Measurements from ENCODE around the gene CRMP1.

DNA sequence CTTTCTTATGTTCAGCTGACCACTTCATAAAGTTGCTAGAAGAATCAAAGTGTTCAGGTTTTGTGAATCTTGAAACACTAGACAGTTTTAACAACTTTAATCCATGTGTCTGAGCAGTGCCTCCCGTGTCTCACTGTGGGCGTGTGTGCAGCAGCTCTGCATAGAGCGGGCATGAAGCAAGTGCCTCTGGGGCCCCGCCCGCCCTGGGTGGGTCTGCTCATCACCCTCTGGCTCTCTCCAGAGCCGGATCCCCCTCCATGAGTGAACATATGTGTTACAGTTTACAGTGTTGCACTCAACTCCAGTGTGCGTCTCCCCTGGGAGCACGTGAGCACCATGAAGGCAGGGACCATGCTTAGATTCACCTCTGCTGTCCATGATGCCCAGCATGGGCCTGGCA is 37.6 kb upstream of the CRMP1 start:
- no peak for TF ChIP-seq EZH2 (IDR thresholded peaks at IDR 0.05; ENCODE audit: insufficient read depth, low read length)
- TF ChIP-seq, protein P1, sequence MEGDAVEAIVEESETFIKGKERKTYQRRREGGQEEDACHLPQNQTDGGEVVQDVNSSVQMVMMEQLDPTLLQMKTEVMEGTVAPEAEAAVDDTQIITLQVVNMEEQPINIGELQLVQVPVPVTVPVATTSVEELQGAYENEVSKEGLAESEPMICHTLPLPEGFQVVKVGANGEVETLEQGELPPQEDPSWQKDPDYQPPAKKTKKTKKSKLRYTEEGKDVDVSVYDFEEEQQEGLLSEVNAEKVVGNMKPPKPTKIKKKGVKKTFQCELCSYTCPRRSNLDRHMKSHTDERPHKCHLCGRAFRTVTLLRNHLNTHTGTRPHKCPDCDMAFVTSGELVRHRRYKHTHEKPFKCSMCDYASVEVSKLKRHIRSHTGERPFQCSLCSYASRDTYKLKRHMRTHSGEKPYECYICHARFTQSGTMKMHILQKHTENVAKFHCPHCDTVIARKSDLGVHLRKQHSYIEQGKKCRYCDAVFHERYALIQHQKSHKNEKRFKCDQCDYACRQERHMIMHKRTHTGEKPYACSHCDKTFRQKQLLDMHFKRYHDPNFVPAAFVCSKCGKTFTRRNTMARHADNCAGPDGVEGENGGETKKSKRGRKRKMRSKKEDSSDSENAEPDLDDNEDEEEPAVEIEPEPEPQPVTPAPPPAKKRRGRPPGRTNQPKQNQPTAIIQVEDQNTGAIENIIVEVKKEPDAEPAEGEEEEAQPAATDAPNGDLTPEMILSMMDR (IDR thresholded peaks at IDR 0.05; ENCODE audit: insufficient read depth, low read depth, low read length), result no peak
